Fibroblast of the conjunctiva (primary cell): ENCODE results near the gene TRIM71.
"Not testable (repeated sequence)": the region's sequence is repeated elsewhere in the genome, so short reads cannot be mapped to it uniquely, and the experiment has no call there.

Experiments used
- DNase-seq: peaks from one replicate; pipeline ENCODE4 v3.0.0-alpha.2; 2010; ENCODE audit warnings: low read depth

TRIM71 gene

DNA sequence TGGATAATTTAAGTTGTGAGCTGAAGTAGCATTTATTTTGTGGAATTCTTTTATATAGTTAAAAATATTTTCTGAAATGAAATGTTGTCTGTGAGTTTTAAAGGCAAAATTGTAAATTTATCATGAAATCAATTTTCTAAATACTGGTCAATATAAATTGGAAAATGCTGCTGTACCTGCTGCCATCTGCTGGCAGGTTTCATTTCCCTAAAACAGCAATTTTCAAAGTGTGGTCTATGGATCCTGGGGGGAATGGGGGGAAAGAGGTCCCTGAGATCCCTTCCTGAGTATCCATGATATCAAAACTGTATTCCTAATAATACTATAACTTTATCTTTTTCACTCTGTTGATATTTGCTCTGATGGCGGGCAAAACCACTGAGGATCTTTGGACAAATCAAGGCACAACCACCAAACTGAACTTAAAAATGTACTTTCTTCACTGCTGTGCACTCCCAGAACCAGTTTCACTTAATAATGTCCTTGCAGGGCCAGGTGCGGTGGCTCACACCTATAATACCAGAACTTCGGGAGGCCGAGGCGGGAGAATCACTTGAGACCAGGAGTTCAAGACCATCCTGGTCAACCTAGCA lies 116.4 kb downstream of the TRIM71 start:
- DNase-seq = no peak

DNA sequence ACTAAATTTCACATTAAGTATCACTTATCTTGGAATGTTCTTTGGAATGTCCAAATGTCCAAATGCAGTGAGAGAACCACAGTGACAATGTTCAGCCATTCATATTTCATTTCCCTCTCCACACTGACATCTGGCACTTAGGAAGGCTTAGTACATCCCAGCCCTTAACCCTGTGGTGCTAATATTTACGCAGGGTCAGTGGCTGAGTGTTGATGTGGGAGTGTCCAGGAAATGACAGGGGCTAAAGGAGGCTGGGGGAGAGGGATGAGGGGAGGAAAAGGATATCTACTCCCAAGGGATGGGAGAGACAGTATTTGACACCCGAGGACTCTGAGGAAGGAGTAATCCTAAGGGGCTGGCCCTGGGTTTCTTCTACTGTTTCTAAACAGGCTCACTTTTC lies 119.5 kb downstream of the TRIM71 start:
- no peak for DNase-seq

DNA sequence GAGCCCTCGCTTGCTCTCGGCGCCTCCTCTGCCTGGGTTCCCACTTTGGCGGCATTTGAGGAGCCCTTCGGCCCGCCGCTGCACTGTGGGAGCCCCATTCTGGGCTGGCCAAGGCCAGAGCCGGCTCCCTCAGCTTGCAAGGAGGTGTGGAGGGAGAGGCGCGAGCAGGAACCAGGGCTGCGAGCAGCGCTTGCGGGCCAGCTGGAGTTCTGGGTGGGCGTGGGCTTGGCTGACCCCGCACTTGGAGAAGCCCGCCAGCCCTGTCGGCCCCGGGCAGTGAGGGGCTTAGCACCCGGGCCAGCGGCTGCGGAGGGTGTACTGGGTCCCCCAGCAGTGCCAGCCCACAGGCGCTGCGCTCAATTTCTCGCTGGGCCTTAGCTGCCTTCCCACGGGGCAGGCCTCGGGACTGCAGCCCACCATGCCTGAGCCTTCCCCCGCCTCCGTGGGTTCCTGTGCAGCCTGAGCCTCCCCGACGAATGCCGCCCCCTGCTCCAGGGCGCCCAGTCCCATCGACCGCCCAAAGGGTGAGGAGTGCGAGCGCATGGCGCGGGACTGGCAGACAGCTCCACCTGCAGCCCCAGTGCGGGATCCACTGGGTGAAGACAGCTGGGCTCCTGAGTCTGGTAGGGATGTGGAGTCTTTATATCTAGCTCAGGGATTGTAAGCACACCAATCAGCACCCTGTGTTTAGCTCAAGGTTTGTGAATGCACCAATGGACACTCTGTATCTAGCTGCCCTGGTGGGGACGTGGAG lies 121.9 kb downstream of the TRIM71 start:
- not testable (repeated sequence) for DNase-seq

DNA sequence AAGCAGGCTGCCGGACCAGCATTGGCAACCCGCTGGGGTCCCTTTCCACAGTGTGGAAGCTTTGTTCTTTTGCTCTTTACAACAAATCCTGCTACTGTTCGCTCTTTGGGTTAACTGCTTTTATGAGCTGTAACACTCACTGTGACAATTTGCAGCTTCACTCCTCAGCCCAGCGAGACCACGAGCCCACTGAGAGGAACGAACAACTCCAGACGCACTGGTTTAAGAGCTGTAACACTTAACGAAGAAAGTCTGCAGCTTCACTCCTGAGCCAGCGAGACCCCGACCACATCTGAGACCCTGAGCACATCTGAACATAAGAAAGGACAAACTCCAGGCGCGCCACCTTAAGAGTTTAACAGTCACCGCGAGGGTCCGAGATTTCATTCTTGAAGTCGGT lies 122.9 kb downstream of the TRIM71 start:
- DNase-seq = no peak

DNA sequence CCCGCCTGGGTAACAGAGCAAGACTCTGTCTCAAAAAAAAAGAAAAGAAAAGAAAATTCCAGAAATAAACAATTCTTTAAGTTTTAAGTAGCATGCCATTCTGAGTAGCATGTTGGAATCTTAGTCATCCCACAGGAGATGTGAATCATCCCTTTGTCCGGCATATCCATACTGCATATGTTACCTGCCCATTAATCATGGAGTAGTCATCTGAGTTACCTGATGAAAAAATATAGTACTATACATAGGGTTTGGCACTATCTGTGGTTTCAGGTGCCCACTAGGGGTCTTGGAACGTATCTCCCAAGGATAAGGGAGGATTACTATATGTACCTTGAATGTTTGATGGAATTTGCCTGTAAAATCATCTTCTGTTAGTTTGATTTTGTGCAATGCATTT lies 127.3 kb downstream of the TRIM71 start:
- no peak for DNase-seq

DNA sequence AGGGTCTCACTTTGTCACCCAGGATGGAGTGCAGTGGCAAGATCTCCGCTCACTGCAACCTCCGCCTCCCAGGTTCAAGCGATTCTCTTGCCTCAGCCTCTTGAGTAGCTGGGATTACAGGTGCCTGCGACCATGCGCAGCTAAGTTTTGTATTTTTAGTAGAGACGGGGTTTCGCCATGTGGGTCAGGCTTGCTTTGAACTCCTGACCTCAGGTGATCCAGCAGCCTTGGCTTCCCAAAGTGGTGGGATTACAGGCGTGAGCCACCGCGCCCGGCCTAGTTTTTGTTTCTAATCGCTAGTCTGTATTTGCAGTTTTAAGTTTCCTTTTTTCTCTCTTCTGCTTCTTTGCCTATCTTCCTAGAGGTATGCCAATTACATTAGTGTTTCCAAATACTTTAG lies 127.8 kb downstream of the TRIM71 start:
- not testable (repeated sequence) for DNase-seq

DNA sequence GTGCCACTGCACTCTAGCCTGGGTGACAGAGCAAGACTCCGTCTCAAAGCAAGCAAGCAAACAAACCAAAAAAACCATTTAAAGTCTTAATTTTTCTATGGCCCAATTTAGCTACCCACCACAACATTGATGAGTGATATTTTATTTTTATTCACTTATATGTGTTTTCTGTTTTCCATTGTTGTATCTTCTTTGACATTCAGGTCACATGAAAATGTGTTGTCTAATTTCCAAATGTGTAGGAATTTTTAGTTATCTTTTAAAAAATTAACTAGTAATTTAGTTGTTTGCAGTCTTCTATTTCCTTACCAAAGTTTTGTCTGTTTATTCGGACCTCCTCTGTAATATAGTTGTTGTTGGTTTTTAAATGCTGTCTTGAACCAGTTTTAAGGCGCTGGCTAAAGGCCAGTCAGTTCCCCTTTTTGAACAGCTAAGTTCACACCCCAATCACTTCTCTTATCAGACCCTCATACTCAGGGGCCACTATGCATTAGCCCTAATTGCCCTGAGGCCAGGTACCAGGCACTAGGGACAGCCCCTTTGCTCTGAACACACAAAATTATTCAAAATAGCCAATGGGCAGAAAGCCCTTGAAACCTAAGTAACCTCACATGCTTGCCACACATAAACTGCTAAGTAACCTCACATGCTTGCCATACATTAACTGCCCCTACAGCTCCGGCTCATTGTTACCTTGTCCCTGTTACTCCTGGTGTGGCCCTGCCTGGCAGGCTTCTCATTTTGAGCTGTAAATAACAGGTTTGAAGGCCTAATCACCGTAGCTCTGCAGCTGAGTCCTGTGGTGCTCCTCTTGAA lies 129.4 kb downstream of the TRIM71 start:
- no peak for DNase-seq
